ENCODE measurements around the gene NAV1. TPM values are rescaled to one million over a fixed set of nuclear protein-coding genes. Genes with fewer than 3 reads are reported as not detected.

Gene NAV1
- polyA plus RNA-seq, 2 of the 4 experiments (the other 2 are of a cell fraction) = 3.7 to 8.4 TPM

- peaks cover 62% of the 10 kb centered on the region for H3K4me1 ChIP-seq
- ATAC-seq = peak; percentile 1 to 4; a peak in 1 of 6 replicates
Observed at GRCh38 chr1:201507360-201507675, 31.6 kb upstream of the NAV1 start.

GRCh38 chr1:201508809-201509208, 30.1 kb upstream of the NAV1 start:
- TF ChIP-seq NFE2L2 (conservative IDR thresholded peaks at IDR 0.05; ENCODE audit: low read length) (no peak), HDAC2 (IDR thresholded peaks at IDR 0.05) (no peak), JUNB (IDR thresholded peaks at IDR 0.05) (no peak), CHD2 (IDR thresholded peaks at IDR 0.05; ENCODE audit: low read length, partially characterized antibody) (no peak), ZFP36 (IDR thresholded peaks at IDR 0.05; ENCODE audit: borderline replicate concordance, partially characterized antibody) (no peak), BHLHE40 (IDR thresholded peaks at IDR 0.05; ENCODE audit: low read depth, low read length) (no peak), NR3C1 (IDR thresholded peaks at IDR 0.05) (no peak), HOXA7 (CRISPR knock-in tag; IDR thresholded peaks at IDR 0.05) (no peak), PHF8 (IDR thresholded peaks at IDR 0.05; ENCODE audit: borderline replicate concordance, low read depth) (no peak), SREBF2 (IDR thresholded peaks at IDR 0.05) (no peak), EP300 (IDR thresholded peaks at IDR 0.05) (no peak)
- TF ChIP-seq, protein P1, sequence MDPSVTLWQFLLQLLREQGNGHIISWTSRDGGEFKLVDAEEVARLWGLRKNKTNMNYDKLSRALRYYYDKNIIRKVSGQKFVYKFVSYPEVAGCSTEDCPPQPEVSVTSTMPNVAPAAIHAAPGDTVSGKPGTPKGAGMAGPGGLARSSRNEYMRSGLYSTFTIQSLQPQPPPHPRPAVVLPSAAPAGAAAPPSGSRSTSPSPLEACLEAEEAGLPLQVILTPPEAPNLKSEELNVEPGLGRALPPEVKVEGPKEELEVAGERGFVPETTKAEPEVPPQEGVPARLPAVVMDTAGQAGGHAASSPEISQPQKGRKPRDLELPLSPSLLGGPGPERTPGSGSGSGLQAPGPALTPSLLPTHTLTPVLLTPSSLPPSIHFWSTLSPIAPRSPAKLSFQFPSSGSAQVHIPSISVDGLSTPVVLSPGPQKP (IDR thresholded peaks at IDR 0.05; ENCODE audit: low read depth, low read length) = no peak
- Histone ChIP-seq H3K27ac (no peak overlapping the region), H3K4me3 (no peak overlapping the region), H3K9me3 (no peaks in the 10 kb centered on the region), H3K4me1 (peaks cover 54% of the 10 kb centered on the region), H3K4me2 (no peak overlapping the region)
- ChIA-PET CTCF (interaction anchor here (2.0 to 49.4 kb wide), 5 partner anchors 18 to 99 kb away, joined by 4 to 1452 read pairs (median 94); partner anchors contain the start of gene CSRP1), POLR2A (interaction anchor here (3.9 kb wide), 1 partner anchor 27 kb away, joined by 19 read pairs; no protein-coding TSS in a partner anchor)
- DNase-seq (ENCODE audit: low read depth in 1 of 2, low spot score in 1 of 2) = no peak
- FAIRE-seq = no peak
- no peak for ATAC-seq
- WGBS (ENCODE audit: missing lambda C conversion rate) = 81% methylated on average over 2 of the region's 2 CpGs

More at GRCh38 chr1:201507360-201507675, 31.6 kb upstream of the NAV1 start:
- 25% methylated on average over 11 of the region's 11 CpGs for WGBS (ENCODE audit: missing lambda C conversion rate)
- ChIA-PET POLR2A (interaction anchor here (1.0 to 3.9 kb wide), 6 partner anchors 16 to 72 kb away, joined by 3 to 19 read pairs (median 5); partner anchors contain the start of gene PHLDA3), CTCF (interaction anchor here (0.8 to 49.4 kb wide), 6 partner anchors 7 to 146 kb away, joined by 3 to 1452 read pairs (median 190); partner anchors contain the start of gene CSRP1)
- H3K9me3 ChIP-seq = no peaks in the 10 kb centered on the region
- no peak for TF ChIP-seq NR3C1 (IDR thresholded peaks at IDR 0.05)
- TF ChIP-seq SREBF2 (IDR thresholded peaks at IDR 0.05) = no peak
- TF ChIP-seq, protein P2, sequence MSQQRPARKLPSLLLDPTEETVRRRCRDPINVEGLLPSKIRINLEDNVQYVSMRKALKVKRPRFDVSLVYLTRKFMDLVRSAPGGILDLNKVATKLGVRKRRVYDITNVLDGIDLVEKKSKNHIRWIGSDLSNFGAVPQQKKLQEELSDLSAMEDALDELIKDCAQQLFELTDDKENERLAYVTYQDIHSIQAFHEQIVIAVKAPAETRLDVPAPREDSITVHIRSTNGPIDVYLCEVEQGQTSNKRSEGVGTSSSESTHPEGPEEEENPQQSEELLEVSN (IDR thresholded peaks at IDR 0.05; ENCODE audit: borderline replicate concordance, low read depth) = no peak
- no peak for TF ChIP-seq ZNF302 (CRISPR knock-in tag; IDR thresholded peaks at IDR 0.05)
- DNase-seq (ENCODE audit: low read depth in 1 of 2, low spot score in 1 of 2) (no peak), FAIRE-seq (no peak)
- peak overlapping the region; percentile 66 for H3K4me3 ChIP-seq
- H3K27ac ChIP-seq = peak overlapping the region; percentile 87 to 96
- peak overlapping the region; percentile 85 for H3K4me2 ChIP-seq

DNA sequence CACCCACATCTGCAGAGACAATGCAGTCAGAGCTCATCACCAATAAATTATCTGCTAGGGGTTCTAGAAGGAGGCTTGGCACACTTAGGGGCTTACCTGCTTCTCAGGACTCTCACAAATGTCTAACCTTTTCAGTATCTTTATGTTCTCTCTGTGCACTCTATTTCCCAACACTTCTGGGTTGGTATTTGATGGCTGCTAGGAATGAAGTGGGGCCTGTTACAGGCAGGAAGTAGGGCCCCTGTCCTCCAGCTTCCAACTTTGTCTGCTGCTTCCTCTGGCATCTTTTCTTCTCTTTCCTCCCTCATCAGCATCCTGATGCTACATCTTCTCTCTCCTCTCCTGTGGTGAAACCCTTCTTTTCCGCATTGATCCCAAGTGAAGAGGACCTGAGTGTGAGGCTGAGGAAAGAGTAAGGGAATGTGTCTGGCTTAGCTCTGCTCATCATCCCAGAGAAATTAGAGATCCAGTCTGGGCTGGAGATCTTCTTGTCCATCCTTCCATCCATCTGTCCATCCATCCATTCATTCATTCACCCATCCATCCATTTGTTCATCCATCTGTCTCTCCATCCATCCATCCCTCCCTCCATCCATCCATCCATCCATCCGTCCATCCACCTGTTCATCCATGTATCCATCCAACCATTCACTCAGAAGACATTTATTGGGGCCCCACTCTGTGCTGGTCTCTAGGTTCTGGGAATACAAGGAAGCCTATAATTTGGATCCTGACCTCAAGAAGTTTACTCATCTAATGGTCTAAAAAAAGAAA, 29.1 kb upstream of the NAV1 start:
- Histone ChIP-seq H3K9me3 (no peaks in the 10 kb centered on the region), H3K4me3 (no peak overlapping the region), H3K4me1 (peaks cover 44% of the 10 kb centered on the region), H3K27ac (no peak overlapping the region), H3K4me2 (no peak overlapping the region)
- no peak for DNase-seq (ENCODE audit: low read depth in 1 of 2, low spot score in 1 of 2)
- POLR2A ChIA-PET = interaction anchor here (3.9 kb wide), 1 partner anchor 28 kb away, joined by 19 read pairs; no protein-coding TSS in a partner anchor
- TF ChIP-seq EP300 (IDR thresholded peaks at IDR 0.05) = no peak
- no peak for TF ChIP-seq MAZ (IDR thresholded peaks at IDR 0.05; ENCODE audit: borderline replicate concordance, low read depth, low read length)
- TF ChIP-seq FOSL2 (IDR thresholded peaks at IDR 0.05) = no peak
- TF ChIP-seq FOSL2 (CRISPR knock-in tag; IDR thresholded peaks at IDR 0.05) = no peak
- TF ChIP-seq ZSCAN20 (CRISPR knock-in tag; IDR thresholded peaks at IDR 0.05) = no peak
- no peak for TF ChIP-seq CBX8 (IDR thresholded peaks at IDR 0.05)
- no peak for TF ChIP-seq MAFK (IDR thresholded peaks at IDR 0.05; ENCODE audit: partially characterized antibody)
- TF ChIP-seq, protein P3, sequence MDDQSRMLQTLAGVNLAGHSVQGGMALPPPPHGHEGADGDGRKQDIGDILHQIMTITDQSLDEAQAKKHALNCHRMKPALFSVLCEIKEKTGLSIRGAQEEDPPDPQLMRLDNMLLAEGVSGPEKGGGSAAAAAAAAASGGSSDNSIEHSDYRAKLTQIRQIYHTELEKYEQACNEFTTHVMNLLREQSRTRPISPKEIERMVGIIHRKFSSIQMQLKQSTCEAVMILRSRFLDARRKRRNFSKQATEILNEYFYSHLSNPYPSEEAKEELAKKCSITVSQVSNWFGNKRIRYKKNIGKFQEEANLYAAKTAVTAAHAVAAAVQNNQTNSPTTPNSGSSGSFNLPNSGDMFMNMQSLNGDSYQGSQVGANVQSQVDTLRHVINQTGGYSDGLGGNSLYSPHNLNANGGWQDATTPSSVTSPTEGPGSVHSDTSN (IDR thresholded peaks at IDR 0.05) = no peak
- TF ChIP-seq EHF (CRISPR knock-in tag; IDR thresholded peaks at IDR 0.05) = no peak
- no peak for TF ChIP-seq SMC3 (IDR thresholded peaks at IDR 0.05)
- TF ChIP-seq CHD4 (IDR thresholded peaks at IDR 0.05; ENCODE audit: borderline replicate concordance) = no peak
- no peak for TF ChIP-seq HOXB13 (CRISPR knock-in tag; IDR thresholded peaks at IDR 0.05; ENCODE audit: low read depth)
- TF ChIP-seq MYC (IDR thresholded peaks at IDR 0.05; ENCODE audit: borderline replicate concordance, low read length) = no peak
- TF ChIP-seq USF2 (IDR thresholded peaks at IDR 0.05) = no peak
- TF ChIP-seq FOSB (CRISPR knock-in tag; IDR thresholded peaks at IDR 0.05) = no peak
- TF ChIP-seq NR3C1 (IDR thresholded peaks at IDR 0.05) = no peak
- TF ChIP-seq KDM5A (IDR thresholded peaks at IDR 0.05) = no peak
- no peak for TF ChIP-seq CBX2 (IDR thresholded peaks at IDR 0.05; ENCODE audit: borderline replicate concordance, low read depth)
- TF ChIP-seq EHMT2 (IDR thresholded peaks at IDR 0.05; ENCODE audit: low read depth) = no peak
- no peak for FAIRE-seq
- no peak for ATAC-seq
- CTCF ChIA-PET = interaction anchor here (1.2 to 49.4 kb wide), 5 partner anchors 17 to 76 kb away, joined by 3 to 1452 read pairs (median 94); partner anchors contain the start of gene CSRP1
- 86% methylated on average over 2 of the region's 2 CpGs for WGBS (ENCODE audit: missing lambda C conversion rate)
